HEK293 (cell line): Measurements from ENCODE around the gene SCAF4.

ENCODE experiments used
- GLIS2 ChIP-seq: fragments of 450-650 bp; formaldehyde crosslinking; IDR thresholded peaks from 2 replicates; pipeline ENCODE4 v1.5.1; 2016; ENCODE audit warnings: missing biosample characterization, missing genetic modification characterization
- PRDM1 ChIP-seq: fragments of 450-650 bp; formaldehyde crosslinking; IDR thresholded peaks from 2 replicates; pipeline ENCODE4; 2016; ENCODE audit warnings: missing biosample characterization, missing genetic modification characterization
- SP3 ChIP-seq: fragments of 450-650 bp; formaldehyde crosslinking; IDR thresholded peaks from 2 replicates; pipeline ENCODE4 v1.5.1; 2016; ENCODE audit warnings: missing biosample characterization, missing genetic modification characterization
- ZBTB20 ChIP-seq: fragments of 450-650 bp; formaldehyde crosslinking; IDR thresholded peaks from 2 replicates; pipeline ENCODE4 v1.5.1; 2016; ENCODE audit warnings: missing biosample characterization, missing genetic modification characterization
- ZEB2 ChIP-seq: fragments of 450-650 bp; formaldehyde crosslinking; IDR thresholded peaks from 2 replicates; pipeline ENCODE4 v1.5.1; 2016; ENCODE audit warnings: missing biosample characterization, missing genetic modification characterization
- ZNF121 ChIP-seq: fragments of 450-650 bp; formaldehyde crosslinking; IDR thresholded peaks from 2 replicates; pipeline ENCODE4 v1.5.1; 2016; ENCODE audit warnings: missing biosample characterization, missing genetic modification characterization
- ZNF211 ChIP-seq: fragments of 450-650 bp; formaldehyde crosslinking; IDR thresholded peaks from 2 replicates; pipeline ENCODE4 v1.5.1; 2016; ENCODE audit warnings: low read depth, missing biosample characterization, missing genetic modification characterization
- ZNF239 ChIP-seq: fragments of 450-650 bp; formaldehyde crosslinking; IDR thresholded peaks from 2 replicates; pipeline ENCODE4 v1.5.1; 2016; ENCODE audit warnings: missing biosample characterization, missing genetic modification characterization
- ZNF274 ChIP-seq, 2 experiments: fragments of 200-500 bp in 1 of 2; fragments of 450-650 bp in 1 of 2; sonication (Bioruptor generic) in 1 of 2; formaldehyde crosslinking in 1 of 2; IDR thresholded peaks; 2 replicates each; pipeline versions ENCODE4 v1.5.1 to v1.6.1; 2014 to 2016; ENCODE audit warnings: borderline replicate concordance in 1 of 2, inconsistent platforms in 1 of 2, low read length in 1 of 2, missing biosample characterization in 1 of 2, missing genetic modification characterization in 1 of 2
- ZNF280D ChIP-seq: fragments of 450-650 bp; formaldehyde crosslinking; IDR thresholded peaks from 2 replicates; pipeline ENCODE4 v1.5.1; 2016; ENCODE audit warnings: missing biosample characterization, missing genetic modification characterization
- ZNF335 ChIP-seq: fragments of 450-650 bp; formaldehyde crosslinking; conservative IDR thresholded peaks from 2 replicates; pipeline ENCODE4 v1.5.1; 2016; ENCODE audit warnings: missing biosample characterization, missing genetic modification characterization
- ZNF350 ChIP-seq: fragments of 450-650 bp; formaldehyde crosslinking; IDR thresholded peaks from 2 replicates; pipeline ENCODE4 v1.5.0; 2017; ENCODE audit warnings: missing biosample characterization, mild to moderate bottlenecking, missing genetic modification characterization
- ZNF391 ChIP-seq: fragments of 450-650 bp; formaldehyde crosslinking; IDR thresholded peaks from 2 replicates; pipeline ENCODE4 v1.5.1; 2016; ENCODE audit warnings: low read depth, missing biosample characterization, missing genetic modification characterization, borderline replicate concordance
- ZNF510 ChIP-seq: fragments of 450-650 bp; formaldehyde crosslinking; IDR thresholded peaks from 2 replicates; pipeline ENCODE4 v1.5.1; 2018; ENCODE audit warnings: mild to moderate bottlenecking, missing genetic modification characterization, missing biosample characterization; ENCODE audit not compliant: insufficient replicate concordance
- ZNF514 ChIP-seq: fragments of 450-650 bp; formaldehyde crosslinking; IDR thresholded peaks from 2 replicates; pipeline ENCODE4 v1.5.1; 2016; ENCODE audit warnings: missing biosample characterization, missing genetic modification characterization
- ZNF580 ChIP-seq: fragments of 450-650 bp; formaldehyde crosslinking; IDR thresholded peaks from 2 replicates; pipeline ENCODE4 v1.5.1; 2016; ENCODE audit warnings: missing biosample characterization, missing genetic modification characterization
- ZNF600 ChIP-seq: fragments of 450-650 bp; formaldehyde crosslinking; IDR thresholded peaks from 2 replicates; pipeline ENCODE4 v1.5.1; 2016; ENCODE audit warnings: missing biosample characterization, missing genetic modification characterization
- ZNF707 ChIP-seq: fragments of 450-650 bp; formaldehyde crosslinking; IDR thresholded peaks from 2 replicates; pipeline ENCODE4 v1.5.1; 2016; ENCODE audit warnings: missing biosample characterization, missing genetic modification characterization
- ZNF76 ChIP-seq: fragments of 450-650 bp; formaldehyde crosslinking; IDR thresholded peaks from 2 replicates; pipeline ENCODE4; 2016; ENCODE audit warnings: low read depth, missing biosample characterization, missing genetic modification characterization, borderline replicate concordance
- ZSCAN30 ChIP-seq: fragments of 450-650 bp; IDR thresholded peaks from 2 replicates; pipeline ENCODE4 v1.5.1; 2018; ENCODE audit warnings: missing biosample characterization, mild to moderate bottlenecking, missing genetic modification characterization, moderate library complexity
- ZSCAN4 ChIP-seq: fragments of 450-650 bp; formaldehyde crosslinking; IDR thresholded peaks from 2 replicates; pipeline ENCODE4 v1.5.1; 2017; ENCODE audit warnings: missing biosample characterization, missing genetic modification characterization
- TF ChIP-seq, protein P1 (sequence below): fragments of 450-650 bp; formaldehyde crosslinking; IDR thresholded peaks from 2 replicates; pipeline ENCODE4 v1.5.1; 2016; ENCODE audit warnings: missing biosample characterization, missing genetic modification characterization
- TF ChIP-seq, protein P2 (sequence below): fragments of 450-650 bp; formaldehyde crosslinking; IDR thresholded peaks from 2 replicates; pipeline ENCODE4; 2016; ENCODE audit warnings: missing biosample characterization, missing genetic modification characterization
- TF ChIP-seq, protein P3 (sequence below): fragments of 450-650 bp; IDR thresholded peaks from 2 replicates; pipeline ENCODE4 v1.5.1; 2018; ENCODE audit warnings: missing biosample characterization, missing genetic modification characterization
- TF ChIP-seq, protein P4 (sequence below): fragments of 450-650 bp; formaldehyde crosslinking; IDR thresholded peaks from 2 replicates; pipeline ENCODE4 v1.5.1; 2016; ENCODE audit warnings: missing biosample characterization, missing genetic modification characterization
- TF ChIP-seq, protein P5 (sequence below): fragments of 450-650 bp; formaldehyde crosslinking; IDR thresholded peaks from 2 replicates; pipeline ENCODE4 v1.5.1; 2016; ENCODE audit warnings: missing biosample characterization, missing genetic modification characterization

SCAF4 gene

GRCh38 chr21:31668651-31669491 is 63.0 kb downstream of the SCAF4 start (continued):
- TF ChIP-seq ZSCAN4 (tag by site-specific recombination): no peak
- no peak for TF ChIP-seq ZNF707
- no peak for TF ChIP-seq ZSCAN30 (tag by site-specific recombination)
- TF ChIP-seq ZNF514: no peak
- TF ChIP-seq ZNF510: no peak
- TF ChIP-seq, protein P1, sequence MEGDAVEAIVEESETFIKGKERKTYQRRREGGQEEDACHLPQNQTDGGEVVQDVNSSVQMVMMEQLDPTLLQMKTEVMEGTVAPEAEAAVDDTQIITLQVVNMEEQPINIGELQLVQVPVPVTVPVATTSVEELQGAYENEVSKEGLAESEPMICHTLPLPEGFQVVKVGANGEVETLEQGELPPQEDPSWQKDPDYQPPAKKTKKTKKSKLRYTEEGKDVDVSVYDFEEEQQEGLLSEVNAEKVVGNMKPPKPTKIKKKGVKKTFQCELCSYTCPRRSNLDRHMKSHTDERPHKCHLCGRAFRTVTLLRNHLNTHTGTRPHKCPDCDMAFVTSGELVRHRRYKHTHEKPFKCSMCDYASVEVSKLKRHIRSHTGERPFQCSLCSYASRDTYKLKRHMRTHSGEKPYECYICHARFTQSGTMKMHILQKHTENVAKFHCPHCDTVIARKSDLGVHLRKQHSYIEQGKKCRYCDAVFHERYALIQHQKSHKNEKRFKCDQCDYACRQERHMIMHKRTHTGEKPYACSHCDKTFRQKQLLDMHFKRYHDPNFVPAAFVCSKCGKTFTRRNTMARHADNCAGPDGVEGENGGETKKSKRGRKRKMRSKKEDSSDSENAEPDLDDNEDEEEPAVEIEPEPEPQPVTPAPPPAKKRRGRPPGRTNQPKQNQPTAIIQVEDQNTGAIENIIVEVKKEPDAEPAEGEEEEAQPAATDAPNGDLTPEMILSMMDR: no peak
- TF ChIP-seq ZNF580 (tag by site-specific recombination): no peak
- TF ChIP-seq, protein P2, sequence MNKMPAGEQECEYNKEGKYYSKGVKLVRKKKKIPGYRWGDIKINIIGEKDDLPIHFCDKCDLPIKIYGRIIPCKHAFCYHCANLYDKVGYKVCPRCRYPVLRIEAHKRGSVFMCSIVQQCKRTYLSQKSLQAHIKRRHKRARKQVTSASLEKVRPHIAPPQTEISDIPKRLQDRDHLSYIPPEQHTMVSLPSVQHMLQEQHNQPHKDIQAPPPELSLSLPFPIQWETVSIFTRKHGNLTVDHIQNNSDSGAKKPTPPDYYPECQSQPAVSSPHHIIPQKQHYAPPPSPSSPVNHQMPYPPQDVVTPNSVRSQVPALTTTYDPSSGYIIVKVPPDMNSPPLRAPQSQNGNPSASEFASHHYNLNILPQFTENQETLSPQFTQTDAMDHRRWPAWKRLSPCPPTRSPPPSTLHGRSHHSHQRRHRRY (tag by site-specific recombination): no peak
- no peak; the same call in 1 of the 2 replicates for TF ChIP-seq ZNF76 (tag by site-specific recombination)
- TF ChIP-seq ZNF335: no peak
- no peak for TF ChIP-seq ZNF239 (tag by site-specific recombination)
- no peak for TF ChIP-seq ZNF274 (IDR thresholded peaks at IDR 0.05; ENCODE audit: low read length)
- TF ChIP-seq ZNF274 (tag by site-specific recombination; IDR thresholded peaks at IDR 0.05; ENCODE audit: borderline replicate concordance): no peak
- TF ChIP-seq ZNF121 (tag by site-specific recombination): no peak
- TF ChIP-seq GLIS2 (tag by site-specific recombination): no peak
- TF ChIP-seq, protein P3, sequence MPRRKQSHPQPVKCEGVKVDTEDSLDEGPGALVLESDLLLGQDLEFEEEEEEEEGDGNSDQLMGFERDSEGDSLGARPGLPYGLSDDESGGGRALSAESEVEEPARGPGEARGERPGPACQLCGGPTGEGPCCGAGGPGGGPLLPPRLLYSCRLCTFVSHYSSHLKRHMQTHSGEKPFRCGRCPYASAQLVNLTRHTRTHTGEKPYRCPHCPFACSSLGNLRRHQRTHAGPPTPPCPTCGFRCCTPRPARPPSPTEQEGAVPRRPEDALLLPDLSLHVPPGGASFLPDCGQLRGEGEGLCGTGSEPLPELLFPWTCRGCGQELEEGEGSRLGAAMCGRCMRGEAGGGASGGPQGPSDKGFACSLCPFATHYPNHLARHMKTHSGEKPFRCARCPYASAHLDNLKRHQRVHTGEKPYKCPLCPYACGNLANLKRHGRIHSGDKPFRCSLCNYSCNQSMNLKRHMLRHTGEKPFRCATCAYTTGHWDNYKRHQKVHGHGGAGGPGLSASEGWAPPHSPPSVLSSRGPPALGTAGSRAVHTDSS (tag by site-specific recombination): no peak
- no peak for TF ChIP-seq ZNF211 (tag by site-specific recombination)
- TF ChIP-seq ZNF391: no peak
- peak; percentile 64; the same call in 1 of the 2 replicates for TF ChIP-seq PRDM1 (tag by site-specific recombination)
- TF ChIP-seq, protein P4, sequence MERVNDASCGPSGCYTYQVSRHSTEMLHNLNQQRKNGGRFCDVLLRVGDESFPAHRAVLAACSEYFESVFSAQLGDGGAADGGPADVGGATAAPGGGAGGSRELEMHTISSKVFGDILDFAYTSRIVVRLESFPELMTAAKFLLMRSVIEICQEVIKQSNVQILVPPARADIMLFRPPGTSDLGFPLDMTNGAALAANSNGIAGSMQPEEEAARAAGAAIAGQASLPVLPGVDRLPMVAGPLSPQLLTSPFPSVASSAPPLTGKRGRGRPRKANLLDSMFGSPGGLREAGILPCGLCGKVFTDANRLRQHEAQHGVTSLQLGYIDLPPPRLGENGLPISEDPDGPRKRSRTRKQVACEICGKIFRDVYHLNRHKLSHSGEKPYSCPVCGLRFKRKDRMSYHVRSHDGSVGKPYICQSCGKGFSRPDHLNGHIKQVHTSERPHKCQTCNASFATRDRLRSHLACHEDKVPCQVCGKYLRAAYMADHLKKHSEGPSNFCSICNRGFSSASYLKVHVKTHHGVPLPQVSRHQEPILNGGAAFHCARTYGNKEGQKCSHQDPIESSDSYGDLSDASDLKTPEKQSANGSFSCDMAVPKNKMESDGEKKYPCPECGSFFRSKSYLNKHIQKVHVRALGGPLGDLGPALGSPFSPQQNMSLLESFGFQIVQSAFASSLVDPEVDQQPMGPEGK (tag by site-specific recombination): no peak
- TF ChIP-seq ZNF280D (tag by site-specific recombination): no peak
- no peak; the same call in 1 of the 2 replicates for TF ChIP-seq ZEB2
- no peak for TF ChIP-seq SP3 (tag by site-specific recombination)
- TF ChIP-seq ZBTB20: no peak
- TF ChIP-seq ZNF600 (tag by site-specific recombination): no peak
- TF ChIP-seq, protein P5, sequence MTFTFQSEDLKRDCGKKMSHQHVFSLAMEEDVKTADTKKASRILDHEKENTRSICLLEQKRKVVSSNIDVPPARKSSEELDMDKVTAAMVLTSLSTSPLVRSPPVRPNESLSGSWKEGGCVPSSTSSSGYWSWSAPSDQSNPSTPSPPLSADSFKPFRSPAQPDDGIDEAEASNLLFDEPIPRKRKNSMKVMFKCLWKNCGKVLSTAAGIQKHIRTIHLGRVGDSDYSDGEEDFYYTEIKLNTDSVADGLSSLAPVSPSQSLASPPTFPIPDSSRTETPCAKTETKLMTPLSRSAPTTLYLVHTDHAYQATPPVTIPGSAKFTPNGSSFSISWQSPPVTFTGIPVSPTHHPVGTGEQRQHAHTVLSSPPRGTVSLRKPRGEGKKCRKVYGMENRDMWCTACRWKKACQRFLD (tag by site-specific recombination): no peak
- 0 out of 2 replicates have a peak, but pooled peaks have one; percentile 14 for TF ChIP-seq ZNF350 (tag by site-specific recombination)
